Activated CD4-positive, alpha-beta T cell treated with anti-CD3 and anti-CD28 coated beads for 48 hours (primary cell): ENCODE results near the gene GYPB.
"Not testable (repeated sequence)": the region's sequence is repeated elsewhere in the genome, so short reads cannot be mapped to it uniquely, and the experiment has no call there.

Source experiments
- DNase-seq: peaks from one replicate; pipeline ENCODE4 v3.0.0-alpha.2; 2020

GYPB gene

GRCh38 chr4:144019277-144019676, at the start of gene GYPB:
Gene GYPB, minus strand, starts transcription at chr4:144019380. Its CDS starts 93 bp downstream, at chr4:144019287.
- not testable (repeated sequence) for DNase-seq

DNA sequence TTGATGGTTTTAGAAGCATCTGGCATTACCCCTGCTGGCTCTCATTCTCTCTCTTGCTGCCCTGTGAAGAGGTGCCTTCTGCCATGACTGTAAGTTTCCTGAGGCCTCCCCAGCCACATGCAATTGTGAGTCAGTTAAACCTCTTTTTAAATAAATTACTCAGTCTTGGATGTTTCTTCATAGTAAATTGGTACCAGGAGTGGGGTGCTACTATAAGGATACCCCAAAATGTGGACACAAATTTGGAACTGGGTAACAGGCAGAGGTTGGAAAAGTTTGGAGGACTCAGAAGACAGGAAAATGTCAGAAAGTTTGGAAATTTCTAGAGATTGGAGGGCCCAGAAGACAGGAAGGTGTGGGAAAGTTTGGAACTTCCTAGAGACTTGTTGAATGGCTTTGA, 42.4 kb upstream of the GYPB start:
- DNase-seq: not testable (repeated sequence)

- DNase-seq: not testable (repeated sequence)
These were observed 41.2 kb upstream of the GYPB start for GRCh38 chr4:144060234-144060859.

DNA sequence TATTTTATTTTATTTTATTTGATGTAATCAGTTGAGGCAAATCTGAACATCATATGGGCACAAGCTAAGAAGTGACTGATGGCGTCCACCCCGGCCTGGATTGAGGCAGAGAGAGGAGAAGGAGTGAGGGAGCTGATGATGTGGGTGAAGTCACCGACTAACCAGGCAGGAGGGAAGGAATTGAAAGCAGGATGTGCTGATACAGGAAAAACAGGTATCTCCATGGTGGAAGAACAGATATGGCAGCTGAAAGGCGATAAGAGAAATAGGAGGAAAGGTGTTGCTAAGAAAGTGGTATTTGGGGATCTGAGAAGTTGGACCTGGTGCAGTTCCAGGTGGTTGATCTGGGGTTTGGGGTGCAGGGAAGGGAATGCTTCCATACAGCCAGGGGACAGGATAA, 37.6 kb upstream of the GYPB start:
- DNase-seq: no peak

- DNase-seq: not testable (repeated sequence)
These were observed 36.2 kb upstream of the GYPB start for GRCh38 chr4:144055336-144055735.

- not testable (repeated sequence) for DNase-seq
These were observed 32.3 kb upstream of the GYPB start for GRCh38 chr4:144051494-144051893.

- DNase-seq: not testable (repeated sequence)
These were observed 31.5 kb upstream of the GYPB start for GRCh38 chr4:144050631-144051030.

- not testable (repeated sequence) for DNase-seq
These were observed 30.6 kb upstream of the GYPB start for GRCh38 chr4:144049495-144050424.

- not testable (repeated sequence) for DNase-seq
These were observed 25.8 kb upstream of the GYPB start for GRCh38 chr4:144044936-144045335.

DNA sequence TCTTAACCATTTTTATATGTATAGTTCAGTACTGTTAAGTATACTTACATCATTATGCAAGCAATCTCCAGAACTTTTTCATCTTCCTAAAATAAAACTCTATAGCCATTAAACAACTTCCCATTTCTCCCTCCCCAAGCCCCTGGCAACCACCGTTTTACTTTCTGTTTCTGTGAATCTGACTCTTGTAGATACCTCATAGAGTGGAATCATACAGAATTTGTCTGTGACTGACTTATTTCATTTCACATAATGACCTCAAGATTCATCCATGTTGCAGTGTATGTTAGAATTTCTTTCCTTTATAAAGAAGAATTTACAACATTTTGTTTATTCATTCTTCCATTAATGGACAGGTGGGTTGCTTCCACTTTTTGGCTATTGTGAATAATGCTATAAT, 13.4 kb upstream of the GYPB start:
- not testable (repeated sequence) for DNase-seq

- not testable (repeated sequence) for DNase-seq
These were observed 12.7 kb upstream of the GYPB start for GRCh38 chr4:144031875-144032274.

DNA sequence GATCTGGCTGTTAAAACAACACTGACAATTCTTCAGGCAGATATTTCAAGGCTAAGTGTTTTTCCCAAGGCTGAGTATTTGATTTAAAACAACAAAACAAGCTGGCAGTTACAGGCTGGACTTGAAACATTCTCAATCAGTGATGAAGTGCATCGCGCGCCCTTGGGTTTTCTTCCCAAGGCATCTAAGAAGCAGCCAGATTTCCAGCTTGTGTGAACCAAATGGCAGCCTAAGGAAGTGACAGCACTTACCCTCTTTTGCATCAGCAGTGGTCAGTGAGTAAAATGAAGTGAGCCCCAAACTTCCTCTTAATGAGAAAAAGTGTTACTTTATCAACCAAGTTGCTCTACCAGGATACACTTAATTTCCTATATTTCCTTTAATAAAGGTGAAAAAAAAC, 12.2 kb upstream of the GYPB start:
- not testable (repeated sequence) for DNase-seq

DNA sequence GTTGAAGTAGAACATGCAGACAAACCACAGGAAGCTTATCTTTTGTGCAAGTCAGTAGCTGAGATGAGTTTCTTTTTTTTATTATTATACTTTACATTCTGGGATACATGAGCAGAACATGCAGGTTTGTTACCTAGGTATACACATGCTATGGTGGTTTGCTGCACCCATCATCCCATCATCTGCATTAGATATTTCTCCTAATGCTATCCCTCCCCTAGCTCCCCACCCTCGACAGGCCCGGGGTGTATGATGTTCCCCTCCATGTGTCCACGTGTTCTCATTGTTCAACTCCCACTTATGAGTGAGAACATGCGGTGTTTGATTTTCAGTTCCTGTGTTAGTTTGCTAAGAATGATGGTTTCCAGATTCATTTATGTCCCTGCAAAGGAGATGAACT, 11.5 kb upstream of the GYPB start:
- not testable (repeated sequence) for DNase-seq

- not testable (repeated sequence) for DNase-seq
These were observed 7.5 kb upstream of the GYPB start for GRCh38 chr4:144026682-144027081.

DNA sequence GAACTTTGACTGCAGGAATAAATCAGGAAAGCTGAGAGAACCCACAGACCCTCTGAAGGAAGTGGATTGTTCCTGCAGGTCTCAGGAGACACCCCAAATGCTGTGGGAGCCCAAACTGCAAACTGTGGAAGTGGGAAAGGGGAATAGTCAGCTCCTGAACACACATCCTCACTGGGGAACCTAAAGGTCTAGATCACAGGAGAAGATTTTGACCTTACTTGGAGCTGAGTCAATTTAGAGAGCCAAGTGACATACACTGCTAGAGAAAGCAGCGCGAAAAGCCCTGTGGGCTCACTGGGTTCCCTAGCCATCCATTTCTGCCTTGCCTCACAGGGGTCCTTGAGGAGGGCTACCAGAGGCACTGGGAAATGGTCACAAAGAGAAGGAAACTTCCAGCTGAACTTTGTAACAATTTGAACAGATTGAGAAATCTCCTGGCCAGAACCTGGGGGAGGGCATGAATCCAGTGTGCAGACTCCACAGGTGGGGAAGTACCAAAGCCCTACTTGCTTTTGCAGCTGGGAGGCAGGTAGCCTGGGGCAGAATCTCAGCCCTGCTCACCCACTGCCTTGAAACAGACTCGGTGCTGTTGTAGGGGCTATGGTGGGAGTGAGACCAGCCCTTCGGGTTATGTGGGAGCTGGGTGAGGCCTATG, 5.3 kb upstream of the GYPB start:
- not testable (repeated sequence) for DNase-seq

DNA sequence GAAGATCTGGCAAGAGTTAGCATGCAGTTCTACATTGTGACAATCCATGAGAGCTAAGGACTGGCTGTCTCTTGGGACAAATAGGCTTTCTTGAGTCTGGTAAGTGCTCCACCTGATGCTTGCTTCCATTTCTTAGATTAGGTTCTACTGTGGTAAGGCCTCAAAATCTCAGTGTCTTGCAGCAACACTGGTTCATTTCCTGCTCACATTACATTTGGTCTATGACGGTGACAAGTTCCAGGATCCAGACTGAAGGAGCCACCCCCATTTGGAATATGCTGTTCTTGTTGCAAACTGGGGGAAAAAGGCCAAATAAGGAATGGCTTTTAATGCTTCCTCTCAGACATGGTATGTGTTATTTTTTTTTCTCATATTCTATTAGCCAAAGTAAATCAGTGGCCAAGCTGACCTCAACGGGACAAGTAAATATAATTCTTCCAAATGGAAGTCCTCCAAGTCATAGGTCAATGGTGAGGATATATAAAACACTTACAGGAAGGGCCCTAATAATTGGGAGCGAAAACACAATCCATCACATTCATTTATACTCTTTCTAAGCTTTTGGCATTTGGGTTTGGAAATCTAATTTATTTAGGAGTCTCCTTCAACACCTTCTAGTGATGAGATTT, 3.7 kb upstream of the GYPB start:
- DNase-seq: not testable (repeated sequence)

DNA sequence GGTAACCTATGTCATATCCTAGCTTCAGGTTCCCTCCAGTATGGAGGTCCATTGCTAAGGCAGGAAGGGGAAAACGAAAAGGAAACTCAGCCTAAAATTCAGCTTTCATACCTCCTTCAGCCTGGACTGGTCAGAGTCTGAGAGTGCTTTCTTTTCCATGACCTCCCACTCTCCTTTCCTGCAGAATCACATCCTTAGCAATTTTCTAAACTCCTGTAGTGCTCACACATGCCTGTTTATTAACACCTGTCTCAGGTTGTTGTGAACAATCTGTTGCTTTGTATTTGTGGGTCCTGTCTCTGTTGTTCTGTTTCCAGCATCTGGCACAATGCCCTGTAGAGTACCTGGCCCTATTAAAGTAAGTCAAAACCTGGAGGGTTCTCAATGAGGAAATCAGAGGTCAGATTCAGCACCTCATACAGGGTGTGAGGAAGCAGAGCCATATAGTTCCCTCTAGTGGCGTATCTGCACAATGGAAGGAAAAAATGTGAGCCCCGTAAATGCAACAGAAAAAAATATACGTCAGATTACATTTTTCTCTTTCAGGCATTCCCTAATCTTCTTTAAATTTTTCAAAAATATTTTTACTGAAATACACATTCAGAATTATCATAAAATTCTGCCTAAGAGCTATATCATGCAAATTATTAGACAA, 2.3 kb upstream of the GYPB start:
- not testable (repeated sequence) for DNase-seq

GRCh38 chr4:144018223-144019000, 768 bp downstream of the GYPB start:
- DNase-seq: not testable (repeated sequence)

DNA sequence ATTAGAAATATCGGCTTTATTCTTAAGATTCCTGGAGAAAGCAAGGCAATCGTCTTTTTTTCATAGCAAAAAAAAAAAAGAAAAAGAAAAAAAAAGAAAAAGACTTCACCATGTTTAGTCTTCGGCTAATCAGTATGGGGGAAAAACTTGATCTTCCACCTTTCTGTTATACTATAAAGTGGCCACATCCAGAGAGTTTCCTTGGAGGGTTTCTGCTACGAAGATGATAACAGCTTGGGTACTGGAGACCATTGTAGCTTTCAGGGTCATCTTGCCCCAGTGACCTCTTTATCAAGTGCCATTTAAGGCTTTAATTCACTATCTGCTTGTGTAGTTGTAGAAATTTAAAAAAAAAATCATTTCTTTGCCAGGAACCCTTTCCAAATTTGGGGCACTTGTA, 1.9 kb downstream of the GYPB start:
- not testable (repeated sequence) for DNase-seq

DNA sequence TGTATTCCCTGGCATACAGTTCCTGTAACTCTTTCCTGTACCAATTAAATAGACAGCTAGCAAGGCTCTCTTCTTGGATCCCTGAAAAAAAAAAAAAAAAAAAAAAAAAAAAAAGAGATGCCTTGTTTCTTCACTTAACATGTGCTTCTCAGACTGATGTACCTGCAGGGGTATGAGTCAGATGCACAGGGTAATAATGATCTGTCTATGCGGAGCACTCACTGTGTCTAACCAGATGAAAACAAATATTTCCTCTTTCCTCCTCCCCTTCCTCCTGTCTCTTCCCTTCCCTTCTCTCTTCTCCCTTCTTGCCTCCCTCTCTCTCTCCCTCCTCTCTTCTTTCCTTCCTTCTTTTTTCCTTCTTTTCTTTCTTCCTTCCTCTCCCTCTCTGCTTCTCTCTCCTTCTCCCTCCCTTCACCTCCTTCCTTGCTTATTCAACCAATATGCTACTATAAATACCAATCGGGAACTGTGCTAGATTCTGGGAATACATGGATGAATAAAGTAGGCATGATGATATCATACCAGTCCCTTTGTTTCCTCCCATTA, 3.0 kb downstream of the GYPB start:
- not testable (repeated sequence) for DNase-seq

DNA sequence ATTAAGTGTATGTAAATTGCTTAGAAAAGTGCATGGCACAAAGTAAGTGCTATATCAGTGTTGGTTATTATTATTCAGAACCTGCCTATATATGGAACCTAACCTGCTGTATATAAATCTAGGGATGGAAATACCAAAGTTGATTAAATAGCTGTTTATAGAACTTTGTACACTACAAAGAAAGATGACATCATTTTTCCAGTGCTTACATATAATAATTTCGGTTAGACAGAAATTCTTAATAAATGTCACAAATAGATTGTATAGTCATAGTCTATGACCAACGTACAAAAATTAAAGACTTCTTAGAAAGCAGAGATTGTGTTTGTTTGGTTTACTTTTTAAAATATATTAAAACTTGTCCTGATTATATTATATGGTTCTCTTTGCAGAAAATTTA, 4.4 kb downstream of the GYPB start:
- no peak for DNase-seq
